Inflammatory macrophage treated with lipopolysaccharide for 4 hours (primary cell): ENCODE measurements around the gene IL37.
"Not testable (repeated sequence)": the region's sequence is repeated elsewhere in the genome, so short reads cannot be mapped to it uniquely, and the experiment has no call there.

Source experiments
- DNase-seq: peaks from one replicate; pipeline ENCODE4 v3.0.0-alpha.2; 2020

The IL37 gene

GRCh38 chr2:112891385-112891831, 19.6 kb upstream of the IL37 start:
- peak; percentile 58 for DNase-seq

DNA sequence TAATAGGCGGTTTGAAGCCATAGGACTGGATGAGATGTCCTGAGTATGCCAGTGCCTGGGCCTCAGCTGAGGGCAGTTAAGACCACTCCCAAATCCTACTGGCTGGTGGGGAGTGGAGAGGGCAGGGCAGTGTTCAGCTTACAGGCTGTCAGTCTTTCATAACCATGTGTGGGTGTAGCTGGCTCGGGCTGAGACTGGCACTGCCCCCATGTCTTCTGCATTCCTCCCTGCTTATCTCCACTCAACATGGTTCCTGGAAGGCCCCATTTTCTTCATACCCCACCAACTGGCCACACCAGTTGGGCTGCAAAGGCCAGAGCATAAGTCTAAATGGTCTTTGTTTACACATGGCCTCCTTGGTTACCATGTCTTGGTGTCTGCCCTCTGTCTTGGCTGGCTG, 17.2 kb upstream of the IL37 start:
- no peak for DNase-seq

GRCh38 chr2:112896909-112897623, 13.9 kb upstream of the IL37 start:
- no peak for DNase-seq

DNA sequence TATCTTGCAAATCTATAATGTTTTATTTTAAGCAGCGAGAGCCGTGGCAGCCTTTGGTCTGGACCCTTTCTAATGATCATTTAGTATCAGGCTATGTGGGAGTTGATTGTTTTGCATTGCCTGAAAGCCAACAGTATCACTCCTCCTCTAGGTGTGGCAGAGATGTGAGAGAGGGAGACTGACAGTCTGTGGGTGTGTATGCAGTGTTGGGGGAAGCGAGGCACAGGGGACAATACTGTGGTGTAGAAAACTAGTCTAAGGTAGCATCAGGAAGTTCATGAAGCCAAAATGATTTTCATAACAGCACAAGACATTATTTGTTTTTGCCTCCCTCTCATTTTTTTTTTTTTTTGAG, 13.4 kb upstream of the IL37 start:
- no peak for DNase-seq

DNA sequence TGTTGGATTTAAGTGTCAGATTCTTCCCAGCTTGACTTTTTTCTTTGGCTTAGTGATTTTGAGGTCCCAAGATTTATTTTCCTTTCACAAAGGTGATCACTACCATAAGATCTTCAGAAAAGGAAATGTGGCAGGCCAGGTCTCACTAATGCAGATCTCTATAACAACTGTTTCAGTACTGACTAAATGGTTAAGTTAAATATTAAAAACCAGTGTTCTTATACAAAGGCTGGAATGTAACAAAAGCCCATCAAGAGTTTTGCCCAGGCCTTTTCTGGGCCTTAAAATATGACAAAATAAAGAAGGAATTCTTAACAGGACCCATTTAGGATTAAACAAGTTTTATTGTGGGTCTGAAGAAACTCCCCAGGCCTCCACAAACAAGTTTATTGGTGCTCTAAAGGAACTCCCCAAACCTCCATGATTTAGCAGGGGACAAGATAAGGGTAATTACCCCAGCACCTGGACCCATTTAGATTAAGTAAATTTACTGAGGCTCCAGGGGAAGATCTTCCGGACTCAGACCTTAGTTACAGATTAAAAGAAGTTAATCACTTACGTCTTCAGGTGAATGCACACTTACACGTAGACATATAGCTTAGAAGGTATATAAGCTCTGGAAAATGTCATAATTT, 9.4 kb upstream of the IL37 start:
- not testable (repeated sequence) for DNase-seq

- no peak for DNase-seq
Measured at GRCh38 chr2:112902816-112903215, 8.1 kb upstream of the IL37 start.

- no peak for DNase-seq
Measured at GRCh38 chr2:112904883-112905282, 6.1 kb upstream of the IL37 start.

GRCh38 chr2:112906276-112906675, 4.7 kb upstream of the IL37 start:
- DNase-seq = no peak

DNA sequence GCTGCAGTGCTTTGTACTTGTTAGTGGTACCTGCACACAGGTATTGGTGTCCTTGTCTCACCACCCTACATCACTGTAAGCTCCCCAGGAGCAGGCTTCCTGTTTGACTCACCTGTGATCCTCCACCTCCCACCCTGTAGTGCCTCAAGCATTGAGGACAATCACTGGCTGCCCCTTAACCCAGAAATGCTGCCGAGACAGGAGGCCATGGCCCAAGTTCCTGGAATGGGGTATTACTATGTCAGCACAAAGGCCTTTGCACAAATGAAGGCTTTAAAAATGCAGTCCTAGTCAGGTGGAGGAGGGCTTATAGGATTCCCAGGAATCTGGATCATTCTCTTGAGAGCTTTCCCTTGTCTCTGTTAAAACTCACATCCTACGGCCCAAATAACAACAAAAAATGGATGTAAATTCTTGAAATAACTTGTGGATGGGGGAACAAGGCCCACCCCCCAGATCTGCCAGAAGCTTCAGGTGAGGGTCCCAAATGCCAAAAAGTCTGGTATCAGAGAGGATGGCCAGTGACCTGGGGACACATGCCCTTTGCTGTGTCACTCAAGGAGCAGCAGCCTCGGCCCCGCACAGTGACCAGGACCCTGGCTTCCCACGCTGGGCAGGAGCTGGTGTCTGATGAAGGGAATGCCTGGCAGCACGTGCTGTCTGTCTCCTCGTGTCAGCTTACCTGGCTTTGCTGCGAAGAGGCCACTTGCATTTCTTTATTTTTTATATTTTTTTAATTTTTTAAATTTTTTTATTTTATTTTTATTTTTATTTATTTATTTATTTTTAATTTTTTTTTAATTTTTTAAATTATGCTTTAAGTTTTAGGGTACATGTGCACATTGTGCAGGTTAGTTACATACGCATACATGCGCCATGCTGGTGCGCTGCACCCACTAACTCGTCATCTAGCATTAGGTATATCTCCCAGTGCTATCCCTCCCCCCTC, 3.7 kb upstream of the IL37 start:
- no peak for DNase-seq

GRCh38 chr2:112908559-112908958, 2.4 kb upstream of the IL37 start:
- not testable (repeated sequence) for DNase-seq

- DNase-seq = no peak
Measured at GRCh38 chr2:112910219-112910618, 746 bp upstream of the IL37 start.

DNA sequence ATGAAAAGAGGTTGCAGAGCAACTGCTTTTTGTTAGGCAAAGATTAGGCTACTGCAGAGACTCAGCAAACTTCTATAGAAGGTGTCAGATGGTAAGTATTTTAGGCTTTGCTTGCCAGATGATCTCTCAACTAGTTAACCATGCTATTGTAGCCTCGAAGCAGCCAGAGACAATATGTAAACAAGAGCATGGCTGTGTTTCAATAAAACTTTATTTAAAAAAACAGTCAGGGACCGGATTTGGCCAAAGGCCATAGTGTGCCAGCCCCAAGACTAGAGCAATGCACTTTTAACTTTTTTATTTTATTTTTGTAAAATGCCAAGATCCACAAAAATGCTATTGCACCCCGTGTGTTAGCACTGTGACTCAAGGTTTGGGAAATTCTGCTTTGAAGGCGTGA, 1.4 kb downstream of the IL37 start:
- DNase-seq = no peak

- DNase-seq = no peak
Measured at GRCh38 chr2:112915300-112916144, 4.6 kb downstream of the IL37 start.

GRCh38 chr2:112916145-112916571, 5.2 kb downstream of the IL37 start:
- no peak for DNase-seq

DNA sequence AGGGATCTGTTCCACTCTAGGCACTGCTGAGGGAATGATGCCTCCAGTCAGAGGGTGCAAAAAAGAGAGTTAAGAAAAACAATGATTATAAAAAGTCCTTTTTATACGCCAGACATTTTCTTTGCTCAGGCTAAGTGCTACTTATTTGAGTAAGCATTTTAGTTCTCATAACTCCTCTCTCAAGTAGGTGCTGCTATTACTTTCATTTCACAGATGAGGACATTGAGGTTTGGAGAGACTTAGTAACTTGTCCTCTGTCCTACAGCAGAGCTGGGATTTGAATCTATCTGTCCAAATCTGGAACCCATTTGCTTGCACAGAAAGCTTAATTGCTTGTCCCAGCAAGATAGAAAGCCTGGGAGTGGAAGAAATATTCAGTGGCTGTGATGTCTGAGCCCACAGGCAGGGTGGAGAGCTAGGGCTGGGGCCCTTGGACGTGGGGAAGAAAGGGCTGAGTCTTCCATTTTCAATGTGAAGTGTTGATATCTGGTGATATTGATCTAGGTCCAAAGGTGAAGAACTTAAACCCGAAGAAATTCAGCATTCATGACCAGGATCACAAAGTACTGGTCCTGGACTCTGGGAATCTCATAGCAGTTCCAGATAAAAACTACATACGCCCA, 5.8 kb downstream of the IL37 start:
- no peak for DNase-seq

DNA sequence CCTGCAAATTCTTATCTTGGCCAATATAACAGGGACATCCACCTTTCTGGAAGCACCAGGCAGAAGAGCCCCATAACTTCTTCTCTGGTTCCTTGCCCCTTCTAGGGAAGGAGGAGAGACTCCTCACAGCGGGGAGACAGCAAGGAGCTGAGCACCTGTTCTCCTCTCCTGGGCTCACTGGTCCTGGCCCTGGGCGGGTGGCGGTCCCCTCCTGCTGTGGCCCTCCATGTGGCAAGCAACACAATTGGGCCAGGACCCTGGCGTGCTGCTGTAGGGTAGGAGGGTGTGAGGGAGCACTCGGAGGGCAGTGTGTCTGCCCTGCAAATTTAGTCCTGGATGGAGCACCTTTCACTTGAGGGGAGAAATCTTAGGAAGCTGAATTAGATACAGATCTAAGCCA, 6.9 kb downstream of the IL37 start:
- DNase-seq = no peak

- DNase-seq = no peak
Measured at GRCh38 chr2:112918256-112918655, 7.3 kb downstream of the IL37 start.

- DNase-seq = no peak
Measured at GRCh38 chr2:112919086-112919485, 8.1 kb downstream of the IL37 start.

- DNase-seq = no peak
Measured at GRCh38 chr2:112920923-112921532, 10.1 kb downstream of the IL37 start.

- no peak for DNase-seq
Measured at GRCh38 chr2:112921982-112922381, 11.0 kb downstream of the IL37 start.

DNA sequence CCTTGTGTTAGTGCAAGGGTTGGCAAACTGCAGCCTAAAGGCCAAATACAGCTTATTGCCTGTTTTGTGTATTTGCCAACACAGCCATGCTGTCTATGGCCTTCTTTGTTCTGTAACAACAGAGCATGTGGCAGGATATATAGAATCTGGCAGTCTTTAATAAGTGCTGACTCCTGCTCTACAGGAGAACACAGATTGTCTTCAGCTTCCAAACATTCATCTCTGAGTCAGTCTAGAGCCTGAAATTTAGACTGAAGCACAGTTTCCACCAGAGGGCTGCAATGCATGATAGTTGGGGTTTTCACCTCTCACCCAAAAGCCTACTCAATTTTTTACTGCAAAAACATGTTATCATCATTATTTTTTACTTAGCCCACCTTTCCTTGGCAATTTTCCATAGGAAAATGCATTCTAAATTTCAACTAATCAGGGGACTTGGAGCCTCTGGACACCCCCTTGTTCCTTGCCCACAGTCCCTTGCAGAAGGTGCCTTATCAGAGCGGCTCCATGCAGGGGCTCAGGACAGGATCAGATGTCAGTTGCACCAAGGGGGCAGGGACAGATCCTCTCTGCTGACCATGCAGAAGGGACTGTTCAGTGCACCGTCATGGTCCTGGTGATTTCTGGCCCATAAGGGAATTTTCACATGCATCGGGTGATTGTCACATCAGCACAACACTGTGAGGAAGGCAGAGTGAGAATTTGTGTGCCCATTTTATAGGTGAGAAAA, 12.4 kb downstream of the IL37 start:
- DNase-seq = no peak
